NT2/D1 (cell line): ENCODE measurements around the gene SDR9C7.

Experiments
- SUZ12 ChIP-seq: IDR thresholded peaks from 2 replicates; pipeline ENCODE4 v1.6.1; 2011; ENCODE audit not compliant: insufficient read length, insufficient read depth; ENCODE audit errors: extremely low read depth
- YY1 ChIP-seq: IDR thresholded peaks from 2 replicates; pipeline ENCODE4 v1.6.1; 2011; ENCODE audit not compliant: insufficient read length, insufficient read depth

DNA sequence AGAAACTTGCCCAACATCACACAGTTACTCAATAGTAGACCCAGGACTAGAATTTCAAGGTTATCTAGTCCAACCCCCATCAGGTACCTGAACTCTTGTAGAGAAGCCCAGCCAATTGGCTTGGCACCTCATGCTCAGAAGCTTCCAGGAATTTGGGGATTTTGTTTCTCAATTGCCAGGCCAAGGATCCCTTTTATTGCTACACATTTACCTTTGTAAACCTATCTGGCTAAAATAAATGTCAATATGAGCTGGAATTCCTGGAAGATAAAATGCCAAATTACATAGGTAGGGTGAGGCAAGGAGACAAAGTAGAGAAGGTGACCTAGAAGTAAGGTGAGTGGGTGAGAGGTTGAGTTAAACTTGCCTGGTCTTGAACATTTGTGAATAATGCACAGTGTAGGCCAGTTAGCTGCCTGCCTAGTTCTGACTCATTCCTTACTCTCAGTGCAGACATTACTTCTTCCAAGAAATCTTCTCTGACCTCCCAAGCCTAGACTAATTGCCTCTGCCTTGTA, 36.3 kb downstream of the SDR9C7 start:
- no peak for TF ChIP-seq YY1
- no peak for TF ChIP-seq SUZ12
